ENCODE data around the gene PARD3.
"Not testable (repeated sequence)": the region's sequence is repeated elsewhere in the genome, so short reads cannot be mapped to it uniquely, and the experiment has no call there.

The PARD3 gene

DNA sequence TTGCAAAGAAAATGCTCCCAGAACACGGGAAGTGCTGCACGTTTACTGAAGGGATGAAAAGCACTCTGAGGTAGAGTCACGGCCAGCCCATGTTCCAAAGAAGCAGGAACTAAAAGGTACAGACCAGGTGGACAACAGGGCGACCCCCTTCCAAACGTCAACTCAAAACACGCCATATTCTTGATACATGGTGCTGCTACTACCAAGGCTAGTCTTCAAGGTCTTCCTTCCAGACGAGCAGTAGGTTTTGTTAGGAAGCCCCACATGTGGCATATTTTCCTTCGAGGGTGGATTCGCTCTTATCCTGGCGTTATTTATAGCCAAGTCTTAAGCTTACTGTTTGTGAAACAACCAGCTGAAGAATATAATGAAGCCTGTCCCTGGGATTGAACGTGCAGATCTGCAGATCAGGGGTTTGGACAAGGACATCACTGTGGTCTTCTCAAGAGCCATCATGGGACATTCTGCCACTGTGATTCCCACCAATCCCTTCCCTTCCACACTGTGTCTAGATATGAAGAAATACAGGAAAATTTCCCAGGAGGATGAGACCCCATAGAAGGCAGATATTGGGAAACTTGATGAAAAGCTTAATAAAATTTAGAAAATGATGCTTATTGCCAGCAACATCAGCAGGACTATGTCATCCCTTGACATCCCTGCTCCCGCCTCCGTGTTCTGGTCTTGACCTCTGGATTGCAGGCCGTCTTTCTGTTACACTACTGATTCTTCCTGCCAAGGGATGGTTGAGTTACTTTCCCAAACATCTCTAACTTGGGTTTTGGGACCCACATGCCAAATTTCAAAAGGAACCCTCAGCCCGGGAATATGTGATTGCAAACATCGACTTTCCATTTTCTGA is 734.4 kb downstream of the PARD3 start:
- no peak for DNase-seq

DNA sequence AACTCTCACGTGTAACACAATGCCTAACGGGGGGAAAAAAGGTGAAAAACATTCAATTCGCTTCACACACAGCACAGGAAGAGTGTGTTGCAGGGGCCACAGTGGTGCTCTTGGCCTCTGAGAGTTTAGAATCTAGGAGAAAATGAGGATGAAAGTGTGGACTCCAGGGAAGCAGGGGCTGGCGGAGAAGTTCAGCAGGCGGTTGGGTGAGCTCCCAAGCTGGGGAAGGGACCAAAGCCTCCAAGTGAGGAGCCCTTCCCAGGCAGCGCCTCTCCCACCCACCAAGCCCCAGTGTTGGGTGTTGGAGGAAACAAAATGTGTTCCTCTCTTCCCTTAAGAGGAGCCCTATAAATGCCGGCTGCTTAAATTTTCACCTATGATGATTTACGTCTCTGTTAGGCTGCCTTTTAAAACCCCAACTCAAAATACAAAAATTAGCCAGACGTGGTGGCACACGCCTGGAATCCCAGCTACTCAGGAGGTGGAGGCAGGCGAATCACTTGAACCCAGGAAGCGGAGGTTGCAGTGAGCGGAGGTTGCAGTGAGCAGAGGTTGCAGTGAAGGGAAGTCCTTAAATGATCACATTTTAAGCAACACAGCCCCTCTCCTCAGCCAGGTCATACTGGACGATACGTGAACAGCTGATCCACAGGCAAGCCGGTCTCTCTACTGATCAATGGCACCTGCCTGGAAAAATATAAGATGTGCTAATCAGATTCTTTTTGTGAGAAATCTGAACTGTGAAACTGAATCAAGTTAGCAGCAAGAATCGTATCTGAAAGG is 735.2 kb downstream of the PARD3 start:
- no peak for DNase-seq

DNA sequence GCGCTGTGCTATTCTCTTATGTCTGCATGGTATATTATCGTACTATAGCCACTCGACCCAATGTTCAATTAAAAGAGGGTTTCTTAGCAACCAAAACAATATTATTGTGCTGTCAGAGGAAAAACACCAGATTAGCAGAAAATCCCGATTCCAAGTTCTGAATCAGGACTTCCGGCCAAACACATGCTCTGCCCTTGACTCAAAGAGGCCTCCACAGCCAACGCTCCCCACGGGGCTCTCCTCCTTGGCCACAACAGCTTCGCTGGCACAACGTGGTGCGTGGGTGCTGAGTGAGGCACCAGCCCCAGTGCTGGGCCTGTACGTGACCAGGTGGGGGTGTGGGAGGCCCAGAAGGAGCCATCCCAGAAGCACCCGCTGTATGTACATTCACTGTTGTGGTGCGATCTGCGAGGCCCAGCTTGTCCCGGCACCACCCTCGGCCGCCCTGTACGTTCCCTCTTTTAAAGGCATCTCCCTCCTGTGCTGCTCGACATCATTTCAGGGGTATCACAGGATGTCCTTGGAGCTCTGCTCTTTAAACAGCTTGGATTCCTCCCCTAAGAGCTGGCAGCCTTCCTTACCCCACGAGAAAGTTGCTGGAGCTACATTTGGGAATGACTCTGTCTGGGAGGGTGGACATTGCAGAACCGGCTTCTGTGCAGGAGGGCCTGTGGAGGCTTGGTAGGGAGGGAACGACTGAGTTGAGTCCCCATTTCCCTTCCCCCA is 736.2 kb downstream of the PARD3 start:
- no peak for DNase-seq

DNA sequence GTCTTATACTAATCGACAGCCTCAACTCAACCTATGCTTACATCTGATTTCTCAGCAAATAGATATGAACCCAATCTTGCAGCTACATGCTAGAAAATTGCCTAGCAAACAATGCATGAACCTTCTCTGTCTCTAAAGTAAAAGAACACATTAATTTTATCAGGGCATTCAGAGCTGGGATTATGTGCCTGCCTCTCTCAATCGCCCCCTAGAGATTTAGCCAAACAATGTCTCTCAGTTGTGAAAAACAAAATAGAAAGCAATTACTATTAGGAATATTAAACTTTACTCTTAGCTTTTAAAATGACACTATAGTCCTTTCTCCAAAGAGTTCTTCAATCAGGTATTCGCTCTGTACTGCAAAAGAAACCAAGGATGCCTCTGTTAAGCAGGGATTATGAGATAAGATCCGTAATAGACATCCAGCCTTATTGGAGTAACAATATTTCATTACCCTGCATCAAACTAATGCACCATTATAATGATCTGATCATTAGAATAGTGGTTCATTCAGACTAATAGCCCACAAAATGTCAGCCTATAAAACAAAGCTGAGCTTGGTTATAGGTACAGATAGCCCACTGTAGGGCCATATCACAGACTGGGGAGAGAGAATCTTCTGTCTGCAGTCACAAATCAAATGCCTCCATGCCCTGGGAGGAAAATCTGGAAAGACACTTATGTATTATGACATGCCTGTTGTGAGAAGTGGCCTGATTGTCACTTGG is 736.9 kb downstream of the PARD3 start:
- no peak for DNase-seq

DNA sequence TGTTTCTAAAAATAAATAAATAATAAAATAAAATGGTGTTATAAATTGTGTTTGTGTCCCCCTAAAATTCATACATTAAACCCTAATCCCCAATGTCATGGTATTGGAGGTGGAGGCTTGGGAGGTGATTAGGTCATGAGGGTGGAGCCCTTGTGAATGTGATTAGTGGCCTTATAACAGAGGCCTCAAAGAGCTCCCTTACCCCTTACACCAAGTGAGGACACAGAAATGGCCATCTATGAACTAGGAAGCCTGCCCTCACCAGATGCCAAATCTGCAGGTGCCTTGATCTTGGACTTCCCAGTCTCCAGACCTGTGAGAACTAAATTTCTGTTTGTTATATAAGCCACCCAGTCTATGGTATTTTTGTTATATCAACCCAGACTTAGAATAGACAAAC is 738.7 kb downstream of the PARD3 start:
- no peak for DNase-seq

DNA sequence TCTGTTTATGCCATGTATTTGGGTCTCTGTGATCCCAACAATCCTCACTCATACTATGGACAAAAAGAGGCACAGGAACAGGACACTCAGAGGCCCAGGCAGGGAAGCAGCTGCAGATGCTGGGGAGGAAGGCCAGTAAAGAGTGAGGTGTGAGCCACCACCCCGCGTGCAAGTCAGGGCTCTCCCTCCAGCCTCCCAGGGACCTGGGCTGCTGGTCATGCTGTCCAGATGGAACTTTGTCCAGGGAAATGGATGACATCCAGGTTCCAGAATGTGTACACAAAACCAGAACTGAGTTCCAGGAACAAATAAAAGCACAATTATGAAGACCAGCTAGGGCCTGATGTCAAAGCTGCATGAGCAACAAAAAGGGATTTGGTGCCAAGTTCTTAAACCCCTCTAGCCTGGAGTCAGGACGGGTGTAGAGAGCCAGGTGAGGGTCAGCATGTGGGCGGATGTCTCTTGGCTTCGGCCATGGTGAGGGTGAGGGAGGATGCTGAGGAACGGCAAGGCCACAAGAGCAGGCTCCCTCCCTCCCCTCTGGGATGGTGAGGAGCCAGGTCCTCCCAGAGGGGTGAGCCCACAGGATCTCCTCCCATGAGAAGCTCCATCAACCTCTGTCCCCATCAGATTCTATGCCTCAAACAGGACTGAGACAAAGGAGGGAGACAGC is 739.7 kb downstream of the PARD3 start:
- DNase-seq = no peak

DNA sequence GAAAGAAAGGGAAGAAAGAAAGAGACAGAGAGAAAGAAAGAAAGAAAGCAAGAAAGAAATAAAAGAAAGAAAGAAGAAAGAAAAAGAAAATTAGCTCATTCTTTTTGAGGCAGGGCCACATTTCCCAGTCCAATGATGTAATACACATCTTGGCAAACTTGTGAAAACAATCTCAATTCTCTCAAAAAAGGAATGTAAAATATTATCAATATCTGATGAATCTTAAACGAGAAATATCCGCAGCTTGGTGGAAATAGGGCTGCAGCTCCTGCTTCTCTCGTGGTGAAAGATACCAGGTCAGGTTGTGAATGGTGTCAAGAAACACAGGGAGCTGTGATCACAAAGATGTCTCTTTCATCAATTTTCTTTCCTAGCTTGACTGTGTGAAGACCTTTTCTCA is 741.0 kb downstream of the PARD3 start:
- DNase-seq = no peak

DNA sequence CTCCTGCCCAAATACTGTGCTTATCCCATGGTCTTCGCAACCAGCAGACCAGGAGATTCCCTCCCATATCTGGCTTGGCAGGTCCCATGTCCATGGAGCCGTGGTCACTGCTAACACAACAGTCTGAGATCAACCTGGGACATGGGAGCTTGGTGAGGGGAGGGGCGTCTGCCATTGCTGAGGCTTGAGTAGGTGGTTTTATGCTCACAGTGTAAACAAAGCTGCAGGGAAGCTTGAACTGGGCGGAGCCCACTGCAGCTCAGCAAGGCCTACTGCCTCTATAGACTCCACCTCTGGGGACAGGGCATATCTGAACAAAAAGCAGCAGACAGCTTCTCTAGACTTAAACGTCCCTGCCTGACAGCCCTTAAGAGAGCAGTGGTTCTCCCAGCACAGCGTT is 747.4 kb downstream of the PARD3 start:
- DNase-seq = not testable (repeated sequence)

DNA sequence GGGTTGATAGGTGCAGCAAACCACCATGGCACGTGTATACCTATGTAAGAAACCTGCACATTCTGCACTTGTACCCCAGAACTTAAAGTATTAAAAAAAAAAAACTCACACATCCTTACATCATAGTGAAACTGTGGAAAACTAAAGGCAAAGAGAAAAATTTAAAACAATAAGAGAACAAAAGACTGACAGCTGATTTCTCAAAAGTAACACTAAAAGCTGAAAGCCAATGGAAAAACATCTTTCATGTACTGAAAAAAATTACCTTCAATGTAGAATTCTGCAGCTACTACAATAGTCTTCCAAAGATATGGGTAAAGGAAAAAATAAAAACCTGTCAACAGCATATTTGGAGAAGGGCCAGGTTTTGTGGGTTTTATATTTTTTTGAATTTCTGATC is 751.5 kb downstream of the PARD3 start:
- no peak for DNase-seq

DNA sequence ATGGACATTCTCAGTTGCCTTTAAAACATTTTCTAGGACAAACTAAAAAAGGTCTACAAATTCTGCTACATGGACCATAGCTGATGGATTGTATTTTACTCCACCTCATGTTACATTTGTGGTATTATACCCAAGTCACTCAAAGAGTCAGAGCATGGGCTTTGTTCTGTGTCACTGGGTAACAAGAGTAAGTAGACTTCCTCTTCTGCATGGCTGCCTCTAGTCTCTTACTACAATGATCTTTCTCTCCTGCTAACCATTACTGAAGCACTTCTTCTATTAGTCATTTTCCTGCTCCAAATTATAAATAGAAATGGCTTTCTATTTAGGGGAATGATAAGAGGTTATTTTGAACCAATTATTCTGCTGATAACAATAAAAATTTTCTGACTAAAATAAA is 753.3 kb downstream of the PARD3 start:
- no peak for DNase-seq
